Measurements from ENCODE around the gene DARS1.
"Not testable (repeated sequence)": the region's sequence is repeated elsewhere in the genome, so short reads cannot be mapped to it uniquely, and the experiment has no call there.

The DARS1 gene

DNA sequence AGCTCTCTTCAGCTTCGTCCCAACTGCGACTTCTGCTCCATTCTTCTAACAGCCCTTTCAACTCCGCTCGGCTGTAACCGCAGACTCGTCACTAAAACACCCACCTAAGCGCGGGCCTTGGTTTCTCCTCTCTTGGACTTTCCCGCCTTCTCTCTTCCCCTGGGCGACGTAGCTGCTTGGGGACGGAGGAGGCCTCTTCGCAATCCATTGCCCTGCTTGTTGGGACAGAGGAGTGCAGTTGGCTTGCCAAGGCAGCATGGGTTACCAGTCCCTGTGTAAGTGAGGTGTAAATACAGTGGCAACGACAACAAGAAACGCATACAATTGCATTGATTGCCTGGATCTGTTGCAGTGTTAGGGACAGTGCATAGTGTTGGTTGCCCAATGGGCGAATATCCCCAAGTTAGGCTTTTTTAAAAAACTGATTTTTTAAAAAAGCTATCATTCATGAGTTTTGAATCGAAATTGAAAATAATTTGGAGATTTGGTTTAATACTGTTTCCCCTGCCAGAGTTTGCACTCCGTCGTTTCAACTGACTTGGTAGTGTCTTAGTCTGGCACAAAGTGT is 484 bp upstream of the DARS1 start:
- DNase-seq (ENCODE audit: low read depth in 2 of 2, low spot score in 1 of 2): peak; percentile 17 to 55

GRCh38 chr2:135984199-135985017 is 1.0 kb downstream of the DARS1 start:
- no peak for DNase-seq (ENCODE audit: low read depth in 2 of 2, low spot score in 1 of 2)

DNA sequence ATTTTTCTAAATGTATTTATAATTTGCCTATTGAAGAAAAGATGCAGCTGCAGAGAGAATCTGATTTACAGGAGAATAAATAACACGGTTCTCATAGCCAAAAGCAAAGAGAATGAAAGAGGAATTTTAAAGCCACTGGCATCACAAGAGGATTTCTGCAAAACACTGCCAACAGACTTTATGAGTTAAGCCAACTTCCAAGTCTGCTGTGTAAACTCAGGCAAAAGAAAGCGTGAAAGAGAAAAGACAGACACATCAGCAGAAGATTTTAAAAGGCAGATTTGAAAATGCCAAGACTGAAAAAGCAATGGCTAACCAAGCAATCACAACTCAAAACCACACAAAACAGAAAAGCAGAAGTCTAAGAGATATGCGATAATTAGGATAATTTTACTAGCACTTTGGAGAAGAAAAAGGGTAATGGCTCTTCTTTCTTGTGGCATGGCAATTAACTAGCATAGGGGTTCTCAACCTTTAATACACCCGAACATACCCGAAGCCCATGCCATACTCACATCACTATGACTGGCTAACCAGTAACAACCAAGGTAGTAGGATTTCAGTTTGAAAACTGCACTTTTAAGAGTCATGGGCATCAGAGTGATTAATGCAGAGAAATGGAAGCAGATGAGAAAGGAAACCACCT is 4.9 kb downstream of the DARS1 start:
- DNase-seq (ENCODE audit: low read depth in 2 of 2, low spot score in 1 of 2): no peak

- DNase-seq (ENCODE audit: low read depth in 2 of 2, low spot score in 1 of 2): no peak
These were observed 9.7 kb downstream of the DARS1 start for GRCh38 chr2:135975702-135976101.

DNA sequence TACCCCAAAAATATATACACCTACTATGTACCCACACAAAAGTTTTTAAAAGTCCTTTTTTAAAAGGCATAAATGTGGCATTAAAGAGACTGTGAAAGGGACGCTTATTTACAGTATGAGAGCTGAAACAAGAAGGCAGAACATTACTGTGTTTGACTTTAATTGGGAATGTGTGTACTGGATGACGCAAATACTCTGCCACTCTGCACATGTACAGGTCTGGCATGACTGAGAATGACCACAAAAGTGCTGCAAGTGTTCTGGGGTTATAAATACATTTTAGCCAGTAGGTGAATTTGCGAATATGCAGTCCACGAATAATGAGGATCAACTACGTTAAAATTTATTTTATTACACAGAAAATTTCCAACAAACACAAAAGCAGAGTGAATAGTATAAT is 11.4 kb downstream of the DARS1 start:
- DNase-seq (ENCODE audit: low read depth in 2 of 2, low spot score in 1 of 2): no peak

GRCh38 chr2:135969655-135970387 is 15.6 kb downstream of the DARS1 start:
- DNase-seq (ENCODE audit: low read depth in 2 of 2, low spot score in 1 of 2): no peak

GRCh38 chr2:135965756-135966155 is 19.7 kb downstream of the DARS1 start:
- no peak for DNase-seq (ENCODE audit: low read depth in 2 of 2, low spot score in 1 of 2)

DNA sequence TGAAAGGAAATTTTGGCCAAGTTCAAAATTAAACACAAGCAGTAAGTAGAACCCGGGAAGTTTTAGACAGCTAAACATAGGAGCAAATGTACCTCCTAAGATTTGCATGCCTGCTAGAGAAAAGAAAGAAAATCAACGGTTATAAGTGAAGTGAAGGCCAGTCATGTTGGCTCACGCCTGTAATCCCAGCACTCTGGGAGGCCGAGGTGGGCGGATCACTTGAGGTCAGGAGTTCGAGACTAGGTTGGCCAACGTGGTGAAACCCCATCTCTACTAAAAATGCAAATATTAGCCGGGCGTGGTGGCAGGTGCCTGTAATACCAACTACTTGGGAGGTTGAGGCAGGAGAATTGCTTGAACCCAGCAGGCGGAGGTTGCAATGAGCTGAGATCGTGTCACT is 21.0 kb downstream of the DARS1 start:
- not testable (repeated sequence) for DNase-seq (ENCODE audit: low read depth in 2 of 2, low spot score in 1 of 2)

GRCh38 chr2:135963841-135964240 is 21.6 kb downstream of the DARS1 start:
- no peak for DNase-seq (ENCODE audit: low read depth in 2 of 2, low spot score in 1 of 2)

DNA sequence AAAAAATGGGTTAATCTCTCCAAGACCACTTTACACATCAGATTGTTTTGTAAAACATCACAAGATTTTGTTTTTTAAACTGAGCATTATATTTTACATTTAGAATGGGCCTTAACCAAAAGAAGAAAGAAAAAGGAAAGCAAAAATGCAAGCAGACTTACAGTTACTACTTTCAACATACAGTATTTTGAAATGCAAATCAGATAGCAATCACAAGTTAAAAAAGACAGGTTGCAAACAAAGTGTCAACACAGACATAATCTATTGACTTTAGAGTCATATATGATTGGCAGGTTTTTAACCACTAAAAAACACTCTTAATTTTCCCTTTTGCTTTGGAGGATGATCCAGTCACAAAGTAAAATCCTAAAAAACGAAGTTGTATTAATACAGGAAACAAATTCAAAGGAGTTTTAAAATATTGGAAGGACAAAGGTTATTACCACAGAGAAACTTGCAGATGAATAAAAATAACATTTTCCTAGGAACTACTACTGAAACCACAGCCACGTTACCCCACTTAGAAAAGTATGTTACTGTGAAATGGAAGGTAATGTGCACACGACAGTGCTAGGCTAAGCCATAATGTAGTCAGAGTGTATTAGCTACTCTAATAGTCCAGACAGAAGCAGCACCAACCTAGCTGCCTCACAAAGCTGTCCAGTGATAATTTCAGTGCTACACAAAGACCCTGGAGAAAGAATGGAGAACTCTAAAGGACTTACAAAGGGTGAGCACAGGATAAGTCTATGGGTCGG is 22.9 kb downstream of the DARS1 start:
- no peak for DNase-seq (ENCODE audit: low read depth in 2 of 2, low spot score in 1 of 2)

- no peak for DNase-seq (ENCODE audit: low read depth in 2 of 2, low spot score in 1 of 2)
These were observed 24.5 kb downstream of the DARS1 start for GRCh38 chr2:135960656-135961551.

DNA sequence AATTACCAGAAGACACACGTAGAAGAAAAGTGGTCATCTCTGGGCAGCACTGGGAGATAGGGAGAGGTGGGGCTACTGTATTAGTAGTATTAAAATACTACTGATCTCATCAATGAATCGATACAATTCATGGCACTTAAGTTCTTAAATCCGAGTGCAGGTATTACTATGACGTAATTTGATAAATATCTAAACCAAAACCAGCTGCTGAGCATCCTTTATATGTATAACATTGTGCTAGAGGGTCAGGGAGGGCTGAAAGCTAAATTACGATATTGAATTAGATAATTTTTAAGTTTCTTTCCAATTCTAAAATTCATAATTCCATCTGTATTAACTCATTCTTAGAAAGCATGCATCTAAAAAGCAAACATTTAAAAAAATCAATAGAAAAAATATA is 25.3 kb downstream of the DARS1 start:
- DNase-seq (ENCODE audit: low read depth in 2 of 2, low spot score in 1 of 2): no peak

- not testable (repeated sequence) for DNase-seq (ENCODE audit: low read depth in 2 of 2, low spot score in 1 of 2)
These were observed 26.5 kb downstream of the DARS1 start for GRCh38 chr2:135958927-135959326.

GRCh38 chr2:135954020-135954601 is 31.3 kb downstream of the DARS1 start:
- no peak for DNase-seq (ENCODE audit: low read depth in 2 of 2, low spot score in 1 of 2)

DNA sequence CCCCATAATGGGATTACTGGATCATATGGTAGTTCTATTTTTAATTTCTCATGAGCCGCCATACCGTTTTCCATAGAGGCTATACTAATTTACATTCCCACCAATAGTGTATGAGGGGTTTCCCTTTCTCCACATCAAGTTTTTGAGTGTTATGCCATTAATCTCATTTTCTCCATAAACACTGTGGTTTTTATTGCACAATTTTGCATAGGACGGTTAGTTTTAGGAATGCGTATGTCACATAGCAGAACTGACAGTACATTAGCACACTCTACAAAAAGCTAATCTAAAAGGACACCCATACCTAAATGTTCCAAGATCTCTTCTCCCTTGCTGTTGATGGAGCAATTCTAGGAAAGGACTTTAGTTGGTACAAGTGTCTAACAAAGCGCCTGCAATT is 32.5 kb downstream of the DARS1 start:
- no peak for DNase-seq (ENCODE audit: low read depth in 2 of 2, low spot score in 1 of 2)

- no peak for DNase-seq (ENCODE audit: low read depth in 2 of 2, low spot score in 1 of 2)
These were observed 34.3 kb downstream of the DARS1 start for GRCh38 chr2:135951041-135951583.

DNA sequence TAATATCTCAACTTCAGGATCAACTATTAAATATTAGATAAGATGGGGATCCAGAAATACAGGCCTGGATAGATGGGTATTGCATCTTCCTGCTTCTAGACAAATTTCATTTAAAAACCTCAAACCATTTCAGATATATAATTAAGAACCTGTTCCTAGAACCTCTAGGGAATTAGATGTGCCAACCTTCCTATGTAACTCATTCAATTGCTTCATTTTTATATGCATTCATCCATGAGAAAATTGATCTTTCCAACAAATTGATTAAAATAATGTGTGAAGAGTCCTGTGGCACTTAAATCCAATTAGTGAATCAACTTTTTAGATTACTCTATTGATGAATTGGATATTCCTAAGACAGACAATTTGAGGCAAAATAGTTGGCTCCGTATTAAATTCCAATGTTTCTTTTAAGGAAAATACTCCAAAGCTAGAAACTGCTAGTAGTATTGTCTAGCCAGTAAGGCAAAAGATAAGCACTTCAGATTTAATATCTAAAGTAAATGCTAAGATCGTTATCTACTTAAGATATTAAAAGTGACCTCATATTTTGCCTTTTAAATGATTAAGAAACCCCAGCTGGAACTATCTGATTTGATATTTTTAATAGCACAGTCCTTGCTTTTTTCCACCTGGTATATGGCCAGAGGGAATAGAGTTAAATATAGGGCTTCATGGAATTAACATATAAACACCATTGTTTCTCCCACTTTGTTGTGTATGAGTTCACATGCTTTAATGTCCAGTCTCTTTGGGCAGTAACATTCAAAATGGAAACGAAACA is 35.8 kb downstream of the DARS1 start:
- DNase-seq (ENCODE audit: low read depth in 2 of 2, low spot score in 1 of 2): no peak

- no peak for DNase-seq (ENCODE audit: low read depth in 2 of 2, low spot score in 1 of 2)
These were observed 36.6 kb downstream of the DARS1 start for GRCh38 chr2:135948642-135949355.
